K562 (cell line): ENCODE data around the gene SLC25A20. TPM values are rescaled to one million over a fixed set of nuclear protein-coding genes. Genes with fewer than 3 reads are reported as not detected.

Experiments used
- ATAC-seq: fragments of 200-7000 bp; cut with Tn5 transposase; 3 replicates; pipeline ENCODE4 v1.9.1; 2020; ENCODE audit warnings: moderate library complexity
- BruUV-seq: library from RNA; stranded (reverse); fragments of 400-500 nt; replicated peaks from 2 replicates; lab custom pipeline; 2021; lab: Mats Ljungman, UMichigan
- CTCF ChIA-PET: fragments of 300-600 bp; formaldehyde crosslinking; extraction: SDS; loops from one replicate; lab custom pipeline; 2021; ENCODE audit warnings: low intra/inter-chr PET ratio; lab: Yijun Ruan, JAX
- POLR2A ChIA-PET: fragments of 300-600, 350-650 bp; sonication (Branson Sonifier 250); formaldehyde crosslinking; extraction: SDS; loops from one replicate; lab custom pipeline; 2021; ENCODE audit warnings: antibody characterized with exemption, inconsistent platforms; lab: Yijun Ruan, JAX
- DNase-seq, 4 experiments: peaks; one replicate each; pipeline versions ENCODE4 v3.0.0 to v3.0.0-alpha.2; 2011 to 2018; ENCODE audit warnings: low spot score in 3 of 4, mixed read lengths in 3 of 4; ENCODE audit errors: extremely low read depth in 1 of 4
- FAIRE-seq: peaks from 2 replicates; lab custom pipeline; 2011; peaks lifted over from hg19 to GRCh38; lab: Jason Lieb, UNC
- H2AFZ ChIP-seq: 2 replicates; pipeline ENCODE4 v1.6.0; 2011; ENCODE audit warnings: low read depth, low read length, control low read depth, inconsistent platforms
- H3K27ac ChIP-seq: fragments of 200-600 bp; 3 replicates; pipeline ENCODE4 v1.8.0; 2011; ENCODE audit warnings: low read depth, mild to moderate bottlenecking, control low read depth, inconsistent platforms, low read length, moderate library complexity, mixed read lengths; ENCODE audit errors: extremely low read depth
- H3K27me3 ChIP-seq, 2 experiments: fragments of 300-600 bp in 1 of 2; 2 replicates in 1 of 2; 3 replicates in 1 of 2; pipeline versions ENCODE4 v1.6.0 to v1.8.0; 2011; ENCODE audit warnings: inconsistent platforms in 2 of 2, low read length in 2 of 2, mild to moderate bottlenecking in 1 of 2, mixed read lengths in 1 of 2, moderate library complexity in 1 of 2; ENCODE audit not compliant: control insufficient read depth in 2 of 2, insufficient read depth in 2 of 2
- H3K36me3 ChIP-seq: fragments of 300-600 bp; 3 replicates; pipeline ENCODE4 v1.8.0; 2011; ENCODE audit warnings: mild to moderate bottlenecking, low read length, inconsistent platforms; ENCODE audit not compliant: control insufficient read depth, insufficient read depth
- H3K4me1 ChIP-seq, 2 experiments: fragments of 200-600 bp in 1 of 2; replicated peaks in 1 of 2; 2 replicates in 1 of 2; 3 replicates in 1 of 2; pipeline versions ENCODE4 v1.5.1 to v1.8.0; 2011; ENCODE audit warnings: inconsistent platforms in 2 of 2, low read length in 2 of 2, mild to moderate bottlenecking in 1 of 2, mixed read lengths in 1 of 2, moderate library complexity in 1 of 2; ENCODE audit not compliant: control insufficient read depth in 2 of 2, insufficient read depth in 2 of 2
- H3K4me2 ChIP-seq: 2 replicates; pipeline ENCODE4 v1.6.1; 2011; ENCODE audit warnings: low read length, control low read depth, inconsistent platforms, mixed read lengths; ENCODE audit not compliant: insufficient read depth
- H3K4me3 ChIP-seq: fragments of 200-600 bp; sonication (generic), shearing (Covaris generic); 2 replicates; pipeline ENCODE4 v1.5.1; 2016; ENCODE audit warnings: control low read depth, inconsistent platforms
- H3K79me2 ChIP-seq: fragments of 200-600 bp; 3 replicates; pipeline ENCODE4 v1.8.0; 2011; ENCODE audit warnings: low read length, inconsistent platforms; ENCODE audit not compliant: control insufficient read depth, insufficient read depth
- H3K9ac ChIP-seq, 2 experiments: 2 replicates each; pipeline versions ENCODE4 v1.6.0 to v1.6.1; 2011; ENCODE audit warnings: low read depth in 2 of 2, low read length in 2 of 2, control low read depth in 1 of 2, inconsistent platforms in 1 of 2, mild to moderate bottlenecking in 1 of 2, mixed read lengths in 1 of 2; ENCODE audit not compliant: insufficient read depth in 1 of 2
- H3K9me1 ChIP-seq: one replicate; pipeline ENCODE4 v1.6.0; 2011; ENCODE audit warnings: inconsistent platforms, mild to moderate bottlenecking, low read length, moderate library complexity; ENCODE audit not compliant: control insufficient read depth, insufficient read depth
- H3K9me3 ChIP-seq: replicated peaks from 2 replicates; pipeline ENCODE4 v1.5.1; 2011; ENCODE audit warnings: low read depth, low read length, inconsistent platforms; ENCODE audit not compliant: control insufficient read depth, insufficient read depth
- H4K20me1 ChIP-seq: replicated peaks from 2 replicates; pipeline ENCODE4 v1.6.1; 2011; ENCODE audit warnings: low read length, inconsistent platforms, mixed read lengths; ENCODE audit not compliant: control insufficient read depth, insufficient read depth
- C11orf30 ChIP-seq: fragments of 450-650 bp; IDR thresholded peaks from 2 replicates; pipeline ENCODE4 v1.6.1; 2016; ENCODE audit warnings: low read depth, mild to moderate bottlenecking
- GABPB2 ChIP-seq: fragments of 250-450 bp; sonication (Bioruptor Pico); conservative IDR thresholded peaks from 2 replicates; pipeline ENCODE4 v1.5.1; 2021; ENCODE audit warnings: mild to moderate bottlenecking
- MAFK ChIP-seq: IDR thresholded peaks from 2 replicates; pipeline ENCODE4 v1.6.1; 2011; ENCODE audit warnings: low read length, improper control_type of control experiment
- MEIS2 ChIP-seq: fragments of 450-650 bp; IDR thresholded peaks from 2 replicates; pipeline ENCODE4 v1.6.1; 2014; ENCODE audit warnings: mild to moderate bottlenecking; ENCODE audit not compliant: partially characterized antibody
- NCOA1 ChIP-seq: fragments of 450-650 bp; IDR thresholded peaks from 2 replicates; pipeline ENCODE4 v1.6.1; 2016; ENCODE audit warnings: low read depth
- XRCC5 ChIP-seq: fragments of 200-400 bp; formaldehyde crosslinking; IDR thresholded peaks from 2 replicates; pipeline ENCODE4 v1.6.1; 2017; ENCODE audit warnings: low read depth, mild to moderate bottlenecking, low read length
- ZBTB1 ChIP-seq: sonication (generic); formaldehyde crosslinking; IDR thresholded peaks from 2 replicates; pipeline ENCODE4 v1.8.1; 2023; ENCODE audit warnings: missing genetic modification reagents, low read depth, mild to moderate bottlenecking, borderline replicate concordance
- ZBTB26 ChIP-seq: fragments of 450-650 bp; formaldehyde crosslinking; IDR thresholded peaks from 2 replicates; pipeline ENCODE4 v1.4.0; 2022; ENCODE audit warnings: missing genetic modification characterization
- ZNF12 ChIP-seq: sonication (generic); formaldehyde crosslinking; IDR thresholded peaks from 2 replicates; pipeline ENCODE4 v1.4.0; 2020; ENCODE audit warnings: mild to moderate bottlenecking, missing genetic modification reagents
- ZNF121 ChIP-seq: sonication (generic); formaldehyde crosslinking; conservative IDR thresholded peaks from 2 replicates; pipeline ENCODE4 v1.8.0; 2022; ENCODE audit warnings: missing genetic modification reagents
- ZNF316 ChIP-seq: fragments of 450-650 bp; IDR thresholded peaks from 2 replicates; pipeline ENCODE4 v1.6.1; 2016
- WGBS: fragments of 100-300 bp; shearing (Covaris generic); methylation state at CpG from one replicate; pipeline ENCODE4 v1.1.6; 2016; ENCODE audit warnings: low coverage, mixed read lengths; ENCODE audit not compliant: insufficient coverage; ENCODE audit errors: missing lambda C conversion rate; 5-methylcytosine and 5-hydroxymethylcytosine counted together
- in situ Hi-C: fragments of 300-500 bp; cut with MboI; formaldehyde crosslinking; loops from 4 replicates; pipeline ENCODE4 v1.15.0; 2018; ENCODE audit warnings: inconsistent platforms, mixed read lengths
- intact Hi-C: fragments of 100-400 bp; cut with micrococcal nuclease; formaldehyde crosslinking; loops from 2 replicates; pipeline ENCODE4 v1.14.2; 2022
- polyA plus RNA-seq, 8 experiments: library from polyadenylated mRNA; depleted of rRNA in 4 of 8; stranded (reverse) in 5 of 8; unstranded in 3 of 8; fragments of >200 nt; fragmentation: Nextera tagmentation in 2 of 8; fragmentation: Illumina TruSeq in 1 of 8; extraction: Ambion mirVana in 2 of 8; extraction: Trizol in 1 of 8; gene quantifications; 2 replicates each; pipeline versions ENCODE4 v1.2.1 to v1.2.3, GENCODE V29; 2011 to 2014; ENCODE audit warnings: inconsistent platforms in 1 of 8, missing spikeins in 1 of 8
- total RNA-seq, 7 experiments: library from RNA; depleted of rRNA in 6 of 7; stranded (reverse); fragments of >200 nt in 6 of 7; fragmentation: Illumina TruSeq in 2 of 7; extraction: Trizol in 2 of 7; gene quantifications; 2 replicates each; pipeline versions ENCODE4 v1.2.1 to v1.2.3, GENCODE V29; 2011 to 2021; ENCODE audit warnings: low replicate concordance in 1 of 7

SLC25A20 gene
- total and polyA plus RNA-seq, 9 of the 15 experiments (the other 6 are each of a cell fraction or from before 2014, with no cell fraction given), result 14.3 to 48.1 (median 21.6) TPM

- TF ChIP-seq GABPB2, result no peak
- TF ChIP-seq MEIS2, result no peak
- TF ChIP-seq ZBTB26 (CRISPR knock-in tag), result no peak
- TF ChIP-seq ZNF316, result peak; percentile 86
- TF ChIP-seq C11orf30, result peak; percentile 66
- peak; percentile 66; the same call in 1 of the 2 replicates for TF ChIP-seq MAFK
- TF ChIP-seq ZNF121 (CRISPR knock-in tag), result no peak
Measured at GRCh38 chr3:48896936-48897335, 1.7 kb downstream of the SLC25A20 start (continued).

- Histone ChIP-seq H4K20me1 (no peaks in the 10 kb centered on the region), H3K4me3 (no peak overlapping the region), H3K79me2 (peaks cover 13% of the 10 kb centered on the region; the same call in 2 of the 3 replicates), H3K27me3 (no peaks in the 10 kb centered on the region), H3K9me3 (no peaks in the 10 kb centered on the region), H3K9ac (no peak overlapping the region), H3K36me3 (no peaks in the 10 kb centered on the region), H3K9me1 (no peaks in the 10 kb centered on the region), H3K4me1 (peaks cover 11 to 12% of the 10 kb centered on the region in 2 experiments; a peak in 4 of 5 replicates), H3K27ac (no peak overlapping the region), H2AFZ (no peak overlapping the region), H3K4me2 (no peak overlapping the region)
- ChIA-PET CTCF (no interaction called here), POLR2A (no interaction called here)
- no TSS peak for BruUV-seq
- no peak for ATAC-seq
- WGBS, result 100% methylated on average over 3 of the region's 6 CpGs
- in situ Hi-C loops, result no loop called here
- DNase-seq, result no peak
- intact Hi-C loops, result no loop called here
- no peak for TF ChIP-seq NCOA1
- TF ChIP-seq MEIS2, result no peak
- TF ChIP-seq ZBTB1, result no peak
- TF ChIP-seq ZNF12 (CRISPR knock-in tag), result no peak
- no peak for TF ChIP-seq XRCC5
- no peak for FAIRE-seq
Measured at GRCh38 chr3:48894516-48894915, 4.2 kb downstream of the SLC25A20 start.
